ENCODE measurements around the gene CARD11. TPM values are rescaled to one million over a fixed set of nuclear protein-coding genes. Genes with fewer than 3 reads are reported as not detected.

The CARD11 gene
- total RNA-seq, 1 experiment from 2014 or later, result 0.57 TPM

DNA sequence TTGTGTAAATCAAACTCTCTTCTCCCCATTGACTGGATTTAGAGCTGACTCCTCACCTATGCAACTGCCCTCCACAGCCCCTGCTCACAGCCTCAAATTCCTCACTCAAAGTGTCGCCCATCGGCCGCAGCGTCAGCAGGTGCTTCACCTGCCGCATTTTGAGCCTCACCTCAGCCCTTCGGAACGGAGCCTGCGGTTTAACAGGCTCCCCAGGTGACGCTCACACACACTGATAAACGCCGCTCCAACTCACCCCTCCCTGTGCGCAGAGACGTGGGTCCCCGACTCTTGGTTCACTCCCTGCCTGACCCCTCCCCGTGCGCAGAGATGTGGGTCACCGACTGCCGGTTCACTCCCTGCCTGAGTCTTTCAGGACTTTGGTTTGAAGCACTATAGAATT lies 57.1 kb downstream of the CARD11 start:
- ChIA-PET CTCF (no interaction called here), RAD21 (ENCODE audit: low non-redundant PET in 1 of 2, low total read pairs in 2 of 2, uncharacterized antibody in 2 of 2, unreplicated experiment in 2 of 2) (no interaction called here), POLR2A (no interaction called here)
- Histone ChIP-seq H3K4me1 (ENCODE audit: control insufficient read depth in 1 of 2, insufficient read depth in 2 of 2, low read length in 2 of 2) (no peaks in the 10 kb centered on the region), H3K4me2 (ENCODE audit: low read length) (no peak overlapping the region), H3K79me2 (ENCODE audit: insufficient read depth, low read length) (no peaks in the 10 kb centered on the region), H3K4me3 (replicated peaks in 1 of 2; ENCODE audit: low read depth in 1 of 2, low read length in 2 of 2) (no peak overlapping the region), H3K27ac (ENCODE audit: low read depth, low read length) (no peak overlapping the region), H2AFZ (ENCODE audit: low read depth, low read length, poor library complexity, severe bottlenecking) (no peak overlapping the region), H4K20me1 (ENCODE audit: insufficient read depth) (no peaks in the 10 kb centered on the region), H3K9me2 (ENCODE audit: insufficient read depth) (no peaks in the 10 kb centered on the region), H3K27me3 (ENCODE audit: insufficient read depth, low read length) (peaks cover 4% of the 10 kb centered on the region; the same call in 1 of the 2 replicates), H3K36me3 (ENCODE audit: control insufficient read depth in 1 of 2, insufficient read depth in 2 of 2, low read length in 2 of 2) (no peaks in the 10 kb centered on the region), H3K9me3 (ENCODE audit: control insufficient read depth in 1 of 2, insufficient read depth in 1 of 2, low read depth in 1 of 2, low read length in 2 of 2) (no peaks in the 10 kb centered on the region), H3K9ac (ENCODE audit: low read length) (no peak overlapping the region)
- DNase-seq (ENCODE audit: low read depth, low spot score), result no peak
- BruUV-seq (replicated peaks), result no TSS peak
- TF ChIP-seq EZH2phosphoT487 (IDR thresholded peaks at IDR 0.05; ENCODE audit: borderline replicate concordance), result no peak
- no peak for TF ChIP-seq EGR1 (IDR thresholded peaks at IDR 0.05; ENCODE audit: low read depth)
- no peak for TF ChIP-seq RAD21 (IDR thresholded peaks at IDR 0.05; ENCODE audit: low read depth)
- TF ChIP-seq CEBPB (IDR thresholded peaks at IDR 0.05; ENCODE audit: low read depth), result no peak
- no peak for TF ChIP-seq ZFX (IDR thresholded peaks at IDR 0.05)
- TF ChIP-seq ATF3 (IDR thresholded peaks at IDR 0.05), result no peak
- TF ChIP-seq ZBTB33 (IDR thresholded peaks at IDR 0.05; ENCODE audit: extremely low read depth, insufficient replicate concordance, low read length), result no peak
- no peak for ATAC-seq
- intact Hi-C loops (cut with micrococcal nuclease), result no loop called here

GRCh38 chr7:2985866-2986265 lies 57.8 kb downstream of the CARD11 start:
- Histone ChIP-seq H3K4me1 (ENCODE audit: control insufficient read depth in 1 of 2, insufficient read depth in 2 of 2, low read length in 2 of 2) (no peaks in the 10 kb centered on the region), H2AFZ (ENCODE audit: low read depth, low read length, poor library complexity, severe bottlenecking) (no peak overlapping the region), H3K36me3 (ENCODE audit: control insufficient read depth in 1 of 2, insufficient read depth in 2 of 2, low read length in 2 of 2) (no peaks in the 10 kb centered on the region), H3K4me2 (ENCODE audit: low read length) (no peak overlapping the region), H3K27ac (ENCODE audit: low read depth, low read length) (no peak overlapping the region), H3K9ac (ENCODE audit: low read length) (no peak overlapping the region), H3K79me2 (ENCODE audit: insufficient read depth, low read length) (no peaks in the 10 kb centered on the region), H4K20me1 (ENCODE audit: insufficient read depth) (no peaks in the 10 kb centered on the region), H3K4me3 (replicated peaks in 1 of 2; ENCODE audit: low read depth in 1 of 2, low read length in 2 of 2) (no peak overlapping the region), H3K9me2 (ENCODE audit: insufficient read depth) (no peaks in the 10 kb centered on the region), H3K27me3 (ENCODE audit: insufficient read depth, low read length) (peaks cover 4% of the 10 kb centered on the region; the same call in 1 of the 2 replicates), H3K9me3 (ENCODE audit: control insufficient read depth in 1 of 2, insufficient read depth in 1 of 2, low read depth in 1 of 2, low read length in 2 of 2) (no peaks in the 10 kb centered on the region)
- RAD21 ChIA-PET (ENCODE audit: low non-redundant PET in 1 of 2, low total read pairs in 2 of 2, uncharacterized antibody in 2 of 2, unreplicated experiment in 2 of 2), result no interaction called here
- POLR2A ChIA-PET, result no interaction called here
- no TSS peak for BruUV-seq (replicated peaks)
- ATAC-seq, result no peak
- CTCF ChIA-PET, result no interaction called here
- intact Hi-C loops (cut with micrococcal nuclease), result no loop called here
- DNase-seq (ENCODE audit: low read depth, low spot score), result no peak
- TF ChIP-seq POLR2AphosphoS5 (IDR thresholded peaks at IDR 0.05; ENCODE audit: low read depth, low read length) (no peak), ZNF274 (IDR thresholded peaks at IDR 0.05; ENCODE audit: low read depth, low read length) (no peak), ELF1 (IDR thresholded peaks at IDR 0.05; ENCODE audit: borderline replicate concordance, low read depth) (no peak), CBX3 (IDR thresholded peaks at IDR 0.05; ENCODE audit: low read depth) (no peak), CEBPB (IDR thresholded peaks at IDR 0.05; ENCODE audit: low read depth) (no peak), POLR2A (IDR thresholded peaks at IDR 0.05; ENCODE audit: borderline replicate concordance, extremely low read depth, insufficient read depth, insufficient read length) (no peak), RAD21 (IDR thresholded peaks at IDR 0.05; ENCODE audit: low read depth) (no peak), JUND (IDR thresholded peaks at IDR 0.05) (no peak), TCF7L2 (IDR thresholded peaks at IDR 0.05; ENCODE audit: borderline replicate concordance, extremely low read depth, insufficient read depth, insufficient read length) (no peak)
- TF ChIP-seq, protein P1, sequence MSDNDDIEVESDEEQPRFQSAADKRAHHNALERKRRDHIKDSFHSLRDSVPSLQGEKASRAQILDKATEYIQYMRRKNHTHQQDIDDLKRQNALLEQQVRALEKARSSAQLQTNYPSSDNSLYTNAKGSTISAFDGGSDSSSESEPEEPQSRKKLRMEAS (IDR thresholded peaks at IDR 0.05), result no peak
- TF ChIP-seq, protein P2, sequence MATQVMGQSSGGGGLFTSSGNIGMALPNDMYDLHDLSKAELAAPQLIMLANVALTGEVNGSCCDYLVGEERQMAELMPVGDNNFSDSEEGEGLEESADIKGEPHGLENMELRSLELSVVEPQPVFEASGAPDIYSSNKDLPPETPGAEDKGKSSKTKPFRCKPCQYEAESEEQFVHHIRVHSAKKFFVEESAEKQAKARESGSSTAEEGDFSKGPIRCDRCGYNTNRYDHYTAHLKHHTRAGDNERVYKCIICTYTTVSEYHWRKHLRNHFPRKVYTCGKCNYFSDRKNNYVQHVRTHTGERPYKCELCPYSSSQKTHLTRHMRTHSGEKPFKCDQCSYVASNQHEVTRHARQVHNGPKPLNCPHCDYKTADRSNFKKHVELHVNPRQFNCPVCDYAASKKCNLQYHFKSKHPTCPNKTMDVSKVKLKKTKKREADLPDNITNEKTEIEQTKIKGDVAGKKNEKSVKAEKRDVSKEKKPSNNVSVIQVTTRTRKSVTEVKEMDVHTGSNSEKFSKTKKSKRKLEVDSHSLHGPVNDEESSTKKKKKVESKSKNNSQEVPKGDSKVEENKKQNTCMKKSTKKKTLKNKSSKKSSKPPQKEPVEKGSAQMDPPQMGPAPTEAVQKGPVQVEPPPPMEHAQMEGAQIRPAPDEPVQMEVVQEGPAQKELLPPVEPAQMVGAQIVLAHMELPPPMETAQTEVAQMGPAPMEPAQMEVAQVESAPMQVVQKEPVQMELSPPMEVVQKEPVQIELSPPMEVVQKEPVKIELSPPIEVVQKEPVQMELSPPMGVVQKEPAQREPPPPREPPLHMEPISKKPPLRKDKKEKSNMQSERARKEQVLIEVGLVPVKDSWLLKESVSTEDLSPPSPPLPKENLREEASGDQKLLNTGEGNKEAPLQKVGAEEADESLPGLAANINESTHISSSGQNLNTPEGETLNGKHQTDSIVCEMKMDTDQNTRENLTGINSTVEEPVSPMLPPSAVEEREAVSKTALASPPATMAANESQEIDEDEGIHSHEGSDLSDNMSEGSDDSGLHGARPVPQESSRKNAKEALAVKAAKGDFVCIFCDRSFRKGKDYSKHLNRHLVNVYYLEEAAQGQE (IDR thresholded peaks at IDR 0.05; ENCODE audit: low read depth), result no peak
